Activated T-helper 1 cell treated with anti-CD3 and anti-CD28 coated beads, Interleukin-12 subunit alpha, Interleukin-12 subunit beta, Interleukin-2, Interleukin-4 antibody, amounts not matched to agents 30 ng/mL and 10 ng/mL and 1 ng/mL, durations not matched to agents 14 hours and 24 hours and 36 hours (primary cell): ENCODE results near the gene PPP6R1. TPM values are rescaled to one million over a fixed set of nuclear protein-coding genes. Genes with fewer than 3 reads are reported as not detected.
"Not testable (repeated sequence)": the region's sequence is repeated elsewhere in the genome, so short reads cannot be mapped to it uniquely, and the experiment has no call there.

ENCODE experiments used
- DNase-seq: peaks from one replicate; pipeline ENCODE4 v3.0.0; 2021; ENCODE audit warnings: low spot score
- H3K27ac Mint-ChIP-seq: one replicate; pipeline ENCODE4 v1.8.0; 2021; ENCODE audit warnings: mild to moderate bottlenecking, mixed read lengths
- H3K27me3 Mint-ChIP-seq: one replicate; pipeline ENCODE4 v1.8.0; 2022; ENCODE audit warnings: mild to moderate bottlenecking, moderate library complexity, mixed read lengths; ENCODE audit not compliant: insufficient read depth
- H3K36me3 Mint-ChIP-seq: one replicate; pipeline ENCODE4 v1.8.0; 2021; ENCODE audit warnings: low read depth, mixed read lengths
- H3K4me1 Mint-ChIP-seq: one replicate; pipeline ENCODE4 v1.8.0; 2021; ENCODE audit warnings: low read depth, mixed read lengths
- H3K4me3 Mint-ChIP-seq: one replicate; pipeline ENCODE4 v1.8.0; 2021; ENCODE audit warnings: mild to moderate bottlenecking, moderate library complexity, mixed read lengths
- H3K9me3 Mint-ChIP-seq: one replicate; pipeline ENCODE4 v1.8.0; 2021; ENCODE audit warnings: mixed read lengths
- intact Hi-C: fragments of 100-400 bp; cut with micrococcal nuclease; formaldehyde crosslinking; loops from one replicate; pipeline ENCODE4 v1.15.1; 2024
- total RNA-seq: library from RNA; stranded (reverse); gene quantifications from 2 replicates; pipeline ENCODE4 v1.2.3, GENCODE V29; 2022

The PPP6R1 gene
- total RNA-seq, 1 donor from 2014 or later: 202 TPM

DNA sequence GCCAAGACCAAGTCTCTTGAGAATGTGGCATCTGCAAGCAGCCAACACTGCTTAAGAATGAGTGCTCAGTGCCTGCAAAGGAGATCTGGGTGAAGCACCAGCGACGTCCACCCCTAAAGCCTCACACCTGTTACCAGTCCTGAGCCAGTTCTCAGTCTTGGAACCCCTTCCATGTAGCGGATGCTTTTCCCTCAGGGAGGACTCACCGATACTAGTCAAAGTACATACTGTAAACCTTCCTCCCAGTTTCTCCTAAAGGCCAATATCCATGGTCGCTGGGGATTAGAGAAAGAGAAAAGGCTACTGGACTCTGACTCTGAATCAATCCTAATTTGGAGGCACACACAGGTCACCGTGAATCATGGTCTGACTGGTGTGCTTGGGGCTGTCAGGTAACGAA is 45.3 kb downstream of the PPP6R1 start:
- H3K4me1 Mint-ChIP-seq: peaks cover 17% of the 10 kb centered on the region
- peaks cover 14% of the 10 kb centered on the region for H3K9me3 Mint-ChIP-seq
- H3K4me3 Mint-ChIP-seq: no peak overlapping the region
- H3K27ac Mint-ChIP-seq: no peak overlapping the region
- no peak for DNase-seq
- intact Hi-C loops: loop anchor here (5.0 kb wide), 1 partner anchor 204 kb away; no protein-coding TSS in a partner anchor
- H3K27me3 Mint-ChIP-seq: peaks cover 14% of the 10 kb centered on the region
- H3K36me3 Mint-ChIP-seq: no peaks in the 10 kb centered on the region

DNA sequence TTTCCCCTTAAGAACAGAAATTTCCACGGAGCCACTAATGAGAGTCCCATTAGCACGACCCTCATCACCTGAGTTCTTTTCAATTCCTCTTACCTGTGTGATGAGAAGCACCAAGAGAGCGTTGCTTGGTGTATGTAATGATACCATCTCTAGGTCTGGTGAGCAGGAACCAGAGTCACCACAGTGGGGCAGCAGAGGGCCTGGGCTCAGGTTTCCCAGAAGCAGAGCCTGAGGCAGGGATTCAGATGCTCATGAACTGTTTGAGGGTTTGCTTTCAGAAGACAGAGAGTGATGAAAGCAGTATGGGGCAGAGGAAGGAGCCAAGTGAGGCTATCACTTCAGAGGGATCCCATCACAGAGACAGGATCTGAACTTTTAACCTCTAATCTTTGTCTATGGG is 46.4 kb downstream of the PPP6R1 start:
- Mint-ChIP-seq H3K4me3 (no peak overlapping the region), H3K27me3 (peaks cover 14% of the 10 kb centered on the region), H3K36me3 (no peaks in the 10 kb centered on the region), H3K27ac (no peak overlapping the region), H3K4me1 (peaks cover 17% of the 10 kb centered on the region), H3K9me3 (peaks cover 14% of the 10 kb centered on the region)
- DNase-seq: peak; percentile 15
- intact Hi-C loops: loop anchor here (5.0 kb wide), 1 partner anchor 205 kb away; no protein-coding TSS in a partner anchor

- DNase-seq: no peak
- intact Hi-C loops: loop anchor here (5.0 kb wide), 1 partner anchor 207 kb away; no protein-coding TSS in a partner anchor
- peaks cover 5% of the 10 kb centered on the region for H3K9me3 Mint-ChIP-seq
- H3K4me3 Mint-ChIP-seq: no peak overlapping the region
- H3K36me3 Mint-ChIP-seq: no peaks in the 10 kb centered on the region
- peaks cover 11% of the 10 kb centered on the region for H3K4me1 Mint-ChIP-seq
- peaks cover 10% of the 10 kb centered on the region for H3K27me3 Mint-ChIP-seq
- H3K27ac Mint-ChIP-seq: no peak overlapping the region
Measured at GRCh38 chr19:55209693-55210472, 48.9 kb downstream of the PPP6R1 start.

GRCh38 chr19:55208880-55209692 is 49.7 kb downstream of the PPP6R1 start, which contains the start of gene PTPRH:
Gene PTPRH (minus strand): TSS chr19:55209501. CDS start chr19:55209433, 68 bp downstream.
- no peaks in the 10 kb centered on the region for H3K36me3 Mint-ChIP-seq
- H3K4me1 Mint-ChIP-seq: peaks cover 11% of the 10 kb centered on the region
- no peak for DNase-seq
- peaks cover 5% of the 10 kb centered on the region for H3K9me3 Mint-ChIP-seq
- intact Hi-C loops: no loop called here
- no peak within 1 kb of the TSS for H3K4me3 Mint-ChIP-seq
- H3K27ac Mint-ChIP-seq: no peak within 1 kb of the TSS
- H3K27me3 Mint-ChIP-seq: peaks cover 8% of the 10 kb centered on the region

GRCh38 chr19:55206664-55207500 is 51.9 kb downstream of the PPP6R1 start:
- Mint-ChIP-seq H3K9me3 (no peaks in the 10 kb centered on the region), H3K27ac (peak overlapping the region; percentile 82), H3K36me3 (no peaks in the 10 kb centered on the region), H3K27me3 (peaks cover 8% of the 10 kb centered on the region), H3K4me1 (peaks cover 11% of the 10 kb centered on the region), H3K4me3 (no peak overlapping the region)
- intact Hi-C loops: no loop called here
- no peak for DNase-seq

- DNase-seq, H3K4me3 Mint-ChIP-seq: not testable (repeated sequence)
Measured at GRCh38 chr19:55202199-55202598, 56.6 kb downstream of the PPP6R1 start.

GRCh38 chr19:55199620-55200204 is 59.1 kb downstream of the PPP6R1 start:
- DNase-seq: no peak
- peaks cover 7% of the 10 kb centered on the region for H3K27me3 Mint-ChIP-seq
- H3K4me1 Mint-ChIP-seq: no peaks in the 10 kb centered on the region
- H3K36me3 Mint-ChIP-seq: no peaks in the 10 kb centered on the region
- intact Hi-C loops: no loop called here
- no peak overlapping the region for H3K4me3 Mint-ChIP-seq
- H3K27ac Mint-ChIP-seq: no peak overlapping the region
- no peaks in the 10 kb centered on the region for H3K9me3 Mint-ChIP-seq

More at GRCh38 chr19:55202199-55202598, 56.6 kb downstream of the PPP6R1 start:
- H3K9me3 Mint-ChIP-seq, H3K27me3 Mint-ChIP-seq, H3K27ac Mint-ChIP-seq, H3K36me3 Mint-ChIP-seq, intact Hi-C loops, H3K4me1 Mint-ChIP-seq: not testable (repeated sequence)

- intact Hi-C loops: no loop called here
- peaks cover 8% of the 10 kb centered on the region for H3K27me3 Mint-ChIP-seq
- no peaks in the 10 kb centered on the region for H3K36me3 Mint-ChIP-seq
Measured at GRCh38 chr19:55198651-55199050, 60.2 kb downstream of the PPP6R1 start.

GRCh38 chr19:55197528-55197927 is 61.3 kb downstream of the PPP6R1 start:
- no peak overlapping the region for H3K4me3 Mint-ChIP-seq
- H3K4me1 Mint-ChIP-seq: no peaks in the 10 kb centered on the region
- no peaks in the 10 kb centered on the region for H3K9me3 Mint-ChIP-seq
- peaks cover 8% of the 10 kb centered on the region for H3K27me3 Mint-ChIP-seq
- DNase-seq: no peak
- intact Hi-C loops: no loop called here
- no peaks in the 10 kb centered on the region for H3K36me3 Mint-ChIP-seq
- H3K27ac Mint-ChIP-seq: no peak overlapping the region

More at GRCh38 chr19:55198651-55199050, 60.2 kb downstream of the PPP6R1 start:
- H3K9me3 Mint-ChIP-seq: no peaks in the 10 kb centered on the region
- H3K27ac Mint-ChIP-seq: no peak overlapping the region
- H3K4me3 Mint-ChIP-seq: no peak overlapping the region
- no peaks in the 10 kb centered on the region for H3K4me1 Mint-ChIP-seq
- no peak for DNase-seq

GRCh38 chr19:55196803-55197202 is 62.0 kb downstream of the PPP6R1 start:
- Mint-ChIP-seq H3K4me1 (no peaks in the 10 kb centered on the region), H3K9me3 (no peaks in the 10 kb centered on the region), H3K27me3 (peaks cover 8% of the 10 kb centered on the region), H3K36me3 (no peaks in the 10 kb centered on the region), H3K27ac (no peak overlapping the region), H3K4me3 (no peak overlapping the region)
- intact Hi-C loops: no loop called here
- no peak for DNase-seq

- Mint-ChIP-seq H3K36me3 (no peaks in the 10 kb centered on the region), H3K4me1 (peaks cover 11% of the 10 kb centered on the region), H3K27me3 (peaks cover 2% of the 10 kb centered on the region), H3K9me3 (no peaks in the 10 kb centered on the region), H3K27ac (no peak overlapping the region), H3K4me3 (no peak overlapping the region)
- intact Hi-C loops: no loop called here
- DNase-seq: no peak
Measured at GRCh38 chr19:55193481-55193880, 65.3 kb downstream of the PPP6R1 start.

DNA sequence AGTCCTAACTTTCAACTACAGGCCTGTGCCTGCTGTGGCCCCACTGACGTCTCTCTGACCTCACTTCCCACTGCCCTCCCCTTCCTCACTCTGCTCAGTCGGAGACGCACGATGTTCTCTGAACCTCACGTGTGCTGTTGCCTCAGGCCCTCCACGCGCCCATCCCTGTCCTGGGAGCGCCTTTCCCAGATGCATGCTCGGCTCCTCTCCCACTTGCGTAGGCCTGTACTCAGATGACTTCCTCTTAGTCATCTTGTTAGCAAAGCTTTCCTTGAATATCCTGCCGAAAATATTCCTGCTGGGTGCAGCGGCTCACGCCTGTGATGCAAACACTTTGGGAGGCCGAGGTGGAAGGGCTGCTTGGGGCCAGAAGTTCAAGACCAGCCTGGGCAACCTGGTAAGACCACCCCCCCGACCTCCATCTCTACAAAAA is 69.4 kb downstream of the PPP6R1 start:
- Mint-ChIP-seq H3K4me3 (no peak overlapping the region), H3K36me3 (no peaks in the 10 kb centered on the region), H3K4me1 (peaks cover 17% of the 10 kb centered on the region), H3K27ac (peak overlapping the region; percentile 51), H3K9me3 (no peaks in the 10 kb centered on the region), H3K27me3 (no peaks in the 10 kb centered on the region)
- intact Hi-C loops: no loop called here
- DNase-seq: no peak
